Endothelial cell of umbilical vein (primary cell): ENCODE data around the gene APBA3. TPM values are rescaled to one million over a fixed set of nuclear protein-coding genes. Genes with fewer than 3 reads are reported as not detected.

Experiments used
- BruUV-seq: library from RNA; stranded (reverse); fragments of 400-500 nt; replicated peaks from 2 replicates; lab custom pipeline; 2021; lab: Mats Ljungman, UMichigan
- CTCF ChIA-PET: fragments of 300-600, 350-600 bp; sonication (Branson Sonifier 250); formaldehyde crosslinking; loops from one replicate; lab custom pipeline; 2021; ENCODE audit warnings: antibody characterized with exemption, inconsistent platforms; lab: Charles Lee
- POLR2A ChIA-PET: fragments of 300-600, 350-600 bp; sonication (Branson Sonifier 250); formaldehyde crosslinking; loops from one replicate; lab custom pipeline; 2021; ENCODE audit warnings: antibody characterized with exemption, inconsistent platforms; lab: Charles Lee
- DNase-seq: peaks from one replicate; pipeline ENCODE4 v3.0.0-alpha.2; 2011; ENCODE audit warnings: low read depth, low spot score
- FAIRE-seq: peaks from 2 replicates; lab custom pipeline; 2011; peaks lifted over from hg19 to GRCh38; lab: Jason Lieb, UNC
- H2AFZ ChIP-seq: 2 replicates; pipeline ENCODE4 v1.6.0; 2012; ENCODE audit warnings: low read depth, low read length, control low read depth, inconsistent platforms
- H3K27ac ChIP-seq: 2 replicates; pipeline ENCODE4 v1.5.1; 2011; ENCODE audit warnings: low read depth, mild to moderate bottlenecking, control low read depth, low read length, moderate library complexity; ENCODE audit not compliant: insufficient read depth
- H3K27me3 ChIP-seq, 2 experiments: 2 replicates each; pipeline versions ENCODE4 v1.6.0 to v1.6.1; 2011; ENCODE audit warnings: low read length in 2 of 2, mixed read lengths in 1 of 2; ENCODE audit not compliant: control insufficient read depth in 2 of 2, insufficient read depth in 2 of 2
- H3K36me3 ChIP-seq, 2 experiments: 2 replicates in 1 of 2; 3 replicates in 1 of 2; pipeline ENCODE4 v1.5.1; 2011; ENCODE audit warnings: low read length in 2 of 2, mild to moderate bottlenecking in 1 of 2, moderate library complexity in 1 of 2; ENCODE audit not compliant: control insufficient read depth in 2 of 2, insufficient read depth in 2 of 2; ENCODE audit errors: extremely low read depth in 1 of 2
- H3K4me1 ChIP-seq: 3 replicates; pipeline ENCODE4 v1.5.1; 2011; ENCODE audit warnings: mild to moderate bottlenecking, low read length; ENCODE audit not compliant: control insufficient read depth, insufficient read depth; ENCODE audit errors: extremely low read depth
- H3K4me2 ChIP-seq: 2 replicates; pipeline ENCODE4 v1.6.1; 2011; ENCODE audit warnings: low read length, control low read depth, mixed read lengths; ENCODE audit not compliant: insufficient read depth
- H3K4me3 ChIP-seq, 3 experiments: fragments of 200-600 bp in 1 of 3; sonication (generic), shearing (Covaris generic) in 1 of 3; replicated peaks in 1 of 3; 2 replicates each; pipeline ENCODE4 v1.5.1; 2011 to 2016; ENCODE audit warnings: control low read depth in 3 of 3, low read length in 3 of 3, mild to moderate bottlenecking in 2 of 3, inconsistent platforms in 1 of 3, low read depth in 1 of 3, moderate library complexity in 1 of 3; ENCODE audit not compliant: insufficient read depth in 1 of 3
- H3K79me2 ChIP-seq: 2 replicates; pipeline ENCODE4 v1.6.0; 2012; ENCODE audit warnings: low read length, inconsistent platforms; ENCODE audit not compliant: control insufficient read depth, insufficient read depth
- H3K9ac ChIP-seq: replicated peaks from 2 replicates; pipeline ENCODE3; 2011; ENCODE audit warnings: low read length, control low read depth; ENCODE audit not compliant: insufficient read depth; ENCODE audit errors: extremely low read depth
- H3K9me1 ChIP-seq: replicated peaks from 3 replicates; pipeline ENCODE4 v1.6.0; 2011; ENCODE audit warnings: mild to moderate bottlenecking, low read length; ENCODE audit not compliant: control insufficient read depth, insufficient read depth; ENCODE audit errors: extremely low read depth
- H3K9me3 ChIP-seq: replicated peaks from 2 replicates; pipeline ENCODE4 v1.5.1; 2012; ENCODE audit warnings: low read length, inconsistent platforms; ENCODE audit not compliant: control insufficient read depth, insufficient read depth
- H4K20me1 ChIP-seq: replicated peaks from 2 replicates; pipeline ENCODE3; 2011; ENCODE audit warnings: mild to moderate bottlenecking, low read length; ENCODE audit not compliant: control insufficient read depth, insufficient read depth; ENCODE audit errors: extremely low read depth
- EZH2 ChIP-seq: IDR thresholded peaks from 2 replicates; pipeline ENCODE4 v1.6.1; 2012; ENCODE audit warnings: borderline replicate concordance, low read depth, mild to moderate bottlenecking, moderate library complexity, low read length, inconsistent platforms; ENCODE audit not compliant: severe bottlenecking
- FOS ChIP-seq: IDR thresholded peaks from 2 replicates; pipeline ENCODE4 v1.6.1; 2011; ENCODE audit warnings: mild to moderate bottlenecking, low read length, moderate library complexity, borderline replicate concordance; ENCODE audit not compliant: insufficient read depth
- GATA2 ChIP-seq: IDR thresholded peaks from 2 replicates; pipeline ENCODE4 v1.7.0; 2011; ENCODE audit warnings: low read depth, mild to moderate bottlenecking, moderate library complexity, mixed read lengths, low read length; ENCODE audit not compliant: insufficient read length, insufficient read depth
- JUN ChIP-seq: IDR thresholded peaks from 2 replicates; pipeline ENCODE4 v1.6.1; 2011; ENCODE audit warnings: borderline replicate concordance, low read depth; ENCODE audit not compliant: insufficient read length, insufficient read depth
- MYC ChIP-seq: IDR thresholded peaks from one replicate; pipeline ENCODE4 v1.6.1; 2011; ENCODE audit warnings: mild to moderate bottlenecking, low read depth, low read length
- POLR2A ChIP-seq: IDR thresholded peaks from 2 replicates; pipeline ENCODE4 v1.6.1; 2012; ENCODE audit warnings: low read depth, mild to moderate bottlenecking, control low read depth, low read length
- POLR2AphosphoS5 ChIP-seq: IDR thresholded peaks from 2 replicates; pipeline ENCODE4 v1.6.1; 2012; ENCODE audit warnings: low read depth, mild to moderate bottlenecking, control low read depth, low read length, moderate library complexity; ENCODE audit not compliant: insufficient read depth
- dilution Hi-C: fragments of 300-500 bp; cut with MboI; formaldehyde crosslinking; loops from one replicate; pipeline ENCODE4 v1.15.0; 2019; ENCODE audit warnings: low sequenced_read_pairs; ENCODE audit not compliant: extremely low pct_ligation_motif_present
- intact Hi-C: fragments of 100-400 bp; cut with micrococcal nuclease; formaldehyde crosslinking; loops from one replicate; pipeline ENCODE4 v1.10.0; 2022
- polyA plus RNA-seq, 4 experiments: library from polyadenylated mRNA; depleted of rRNA in 3 of 4; stranded (reverse) in 3 of 4; unstranded in 1 of 4; fragments of >200 nt; gene quantifications; 2 replicates each; pipeline versions ENCODE4 v1.2.1 to v1.2.3, GENCODE V29; 2011 to 2012; ENCODE audit warnings: missing spikeins in 1 of 4
- total RNA-seq: library from RNA; stranded (reverse); gene quantifications from 2 replicates; pipeline ENCODE4 v1.2.3, GENCODE V29; 2021
- TF ChIP-seq, protein P1 (sequence below): IDR thresholded peaks from 2 replicates; pipeline ENCODE4 v1.6.1; 2011; ENCODE audit not compliant: insufficient read depth, insufficient read length
- TF ChIP-seq, protein P2 (sequence below), 2 donors: IDR thresholded peaks; 1 replicate in 1 of 2; 2 replicates in 1 of 2; pipeline ENCODE4 v1.5.1; 2011; ENCODE audit warnings: low read length in 2 of 2, mild to moderate bottlenecking in 2 of 2, moderate library complexity in 2 of 2, control low read depth in 1 of 2, inconsistent platforms in 1 of 2, low read depth in 1 of 2; ENCODE audit not compliant: insufficient read depth in 1 of 2; ENCODE audit errors: extremely low read depth in 1 of 2

Gene APBA3
- total and polyA plus RNA-seq, 2 donors (not counting 3 experiments of a cell fraction or from before 2014, with no cell fraction given) = 23.4 to 25.1 TPM

DNA sequence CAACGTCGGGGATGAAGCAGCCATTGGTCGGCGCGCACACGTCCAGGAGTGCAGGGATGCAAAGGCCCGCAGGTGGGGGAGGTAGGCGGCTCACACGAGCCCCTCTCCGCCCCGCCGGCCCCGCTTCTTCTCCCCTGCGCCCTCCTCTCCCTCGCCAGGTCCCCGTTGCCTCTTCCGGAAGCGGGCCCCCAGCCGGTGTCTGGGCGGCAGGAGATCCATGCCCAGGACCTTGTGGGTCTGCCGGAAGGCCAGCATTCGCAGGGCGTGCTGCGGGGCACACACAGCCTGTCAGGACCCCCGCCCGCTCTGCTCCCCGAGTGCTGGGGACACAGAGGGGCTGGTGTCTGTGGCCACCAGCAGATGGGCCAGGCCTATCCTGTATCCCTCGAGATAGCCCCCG lies 44.4 kb upstream of the APBA3 start:
- intact Hi-C loops (no loop called here), dilution Hi-C loops (no loop called here)
- H3K36me3 ChIP-seq = no peaks in the 10 kb centered on the region
- DNase-seq = no peak
- no peak overlapping the region for H2AFZ ChIP-seq
- H3K9ac ChIP-seq = no peak overlapping the region
- H3K27me3 ChIP-seq = peaks cover 14 to 15% of the 10 kb centered on the region in 2 experiments
- H3K79me2 ChIP-seq = no peaks in the 10 kb centered on the region
- no peak overlapping the region for H3K4me2 ChIP-seq
- FAIRE-seq = no peak
- no peak overlapping the region for H3K4me3 ChIP-seq
- no peaks in the 10 kb centered on the region for H3K9me1 ChIP-seq
- no peaks in the 10 kb centered on the region for H4K20me1 ChIP-seq
- POLR2A ChIA-PET = no interaction called here
- no TSS peak for BruUV-seq
- CTCF ChIA-PET = no interaction called here
- H3K9me3 ChIP-seq = no peaks in the 10 kb centered on the region
- TF ChIP-seq POLR2AphosphoS5 = no peak
- no peak for TF ChIP-seq MYC
- TF ChIP-seq, protein P1, sequence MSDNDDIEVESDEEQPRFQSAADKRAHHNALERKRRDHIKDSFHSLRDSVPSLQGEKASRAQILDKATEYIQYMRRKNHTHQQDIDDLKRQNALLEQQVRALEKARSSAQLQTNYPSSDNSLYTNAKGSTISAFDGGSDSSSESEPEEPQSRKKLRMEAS = no peak
- TF ChIP-seq, protein P2, sequence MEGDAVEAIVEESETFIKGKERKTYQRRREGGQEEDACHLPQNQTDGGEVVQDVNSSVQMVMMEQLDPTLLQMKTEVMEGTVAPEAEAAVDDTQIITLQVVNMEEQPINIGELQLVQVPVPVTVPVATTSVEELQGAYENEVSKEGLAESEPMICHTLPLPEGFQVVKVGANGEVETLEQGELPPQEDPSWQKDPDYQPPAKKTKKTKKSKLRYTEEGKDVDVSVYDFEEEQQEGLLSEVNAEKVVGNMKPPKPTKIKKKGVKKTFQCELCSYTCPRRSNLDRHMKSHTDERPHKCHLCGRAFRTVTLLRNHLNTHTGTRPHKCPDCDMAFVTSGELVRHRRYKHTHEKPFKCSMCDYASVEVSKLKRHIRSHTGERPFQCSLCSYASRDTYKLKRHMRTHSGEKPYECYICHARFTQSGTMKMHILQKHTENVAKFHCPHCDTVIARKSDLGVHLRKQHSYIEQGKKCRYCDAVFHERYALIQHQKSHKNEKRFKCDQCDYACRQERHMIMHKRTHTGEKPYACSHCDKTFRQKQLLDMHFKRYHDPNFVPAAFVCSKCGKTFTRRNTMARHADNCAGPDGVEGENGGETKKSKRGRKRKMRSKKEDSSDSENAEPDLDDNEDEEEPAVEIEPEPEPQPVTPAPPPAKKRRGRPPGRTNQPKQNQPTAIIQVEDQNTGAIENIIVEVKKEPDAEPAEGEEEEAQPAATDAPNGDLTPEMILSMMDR (IDR thresholded peaks at IDR 0.05; ENCODE audit: extremely low read depth in 1 of 2, insufficient read depth in 1 of 2, low read depth in 1 of 2, low read length in 2 of 2) = no peak
- no peak for TF ChIP-seq FOS
- TF ChIP-seq GATA2 = no peak
- no peak for TF ChIP-seq POLR2A
- TF ChIP-seq EZH2 = no peak
- TF ChIP-seq JUN = no peak
- no peaks in the 10 kb centered on the region for H3K4me1 ChIP-seq
- H3K27ac ChIP-seq = no peak overlapping the region
